HG03460 (cell line): ENCODE data around the gene MRNIP.
A peak's percentile ranks its signal among the peaks of the same experiment; 100 is the strongest.
"Not testable (repeated sequence)": the region's sequence is repeated elsewhere in the genome, so short reads cannot be mapped to it uniquely, and the experiment has no call there.

Experiments used
- ATAC-seq: cut with Tn5 transposase; IDR thresholded peaks from one replicate; pipeline ENCODE4 v1.9.1; 2021; ENCODE audit not compliant: unreplicated experiment

MRNIP gene

DNA sequence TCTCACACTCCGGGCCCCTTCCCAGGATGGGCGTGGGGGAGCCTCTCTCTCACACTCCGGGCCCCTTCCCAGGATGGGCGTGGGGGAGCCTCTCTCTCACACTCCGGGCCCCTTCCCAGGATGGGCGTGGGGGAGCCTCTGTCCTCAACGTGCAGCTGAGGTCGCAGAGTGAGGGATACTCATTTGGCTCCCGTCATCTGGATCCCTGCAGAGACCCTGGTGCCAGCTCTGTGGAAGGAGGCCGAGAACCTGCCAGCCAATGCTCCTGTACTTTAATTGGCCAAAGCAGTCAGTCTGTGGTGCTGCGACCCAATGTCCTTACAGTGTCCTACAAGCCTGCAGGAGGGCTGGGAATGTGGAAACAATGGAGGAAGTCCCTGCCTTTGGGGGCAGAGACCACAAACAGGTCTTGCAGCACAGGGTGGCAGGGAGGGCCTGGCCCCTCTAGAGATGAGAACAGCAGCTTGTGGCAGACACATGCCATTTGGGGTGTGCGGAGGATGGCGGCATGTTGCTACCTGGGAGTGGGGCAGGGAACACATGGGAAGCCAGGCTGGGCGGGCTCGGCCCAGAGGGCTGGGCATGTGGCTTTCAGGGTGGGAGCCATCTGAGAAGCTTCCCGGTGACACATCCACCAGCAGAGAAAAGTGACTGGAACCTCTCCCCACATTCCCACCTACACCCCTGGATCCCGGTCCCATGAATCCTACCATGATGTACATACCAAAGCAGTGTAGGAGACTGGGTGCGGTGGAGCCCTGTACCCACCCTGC is 13.6 kb upstream of the MRNIP start:
- no peak for ATAC-seq

DNA sequence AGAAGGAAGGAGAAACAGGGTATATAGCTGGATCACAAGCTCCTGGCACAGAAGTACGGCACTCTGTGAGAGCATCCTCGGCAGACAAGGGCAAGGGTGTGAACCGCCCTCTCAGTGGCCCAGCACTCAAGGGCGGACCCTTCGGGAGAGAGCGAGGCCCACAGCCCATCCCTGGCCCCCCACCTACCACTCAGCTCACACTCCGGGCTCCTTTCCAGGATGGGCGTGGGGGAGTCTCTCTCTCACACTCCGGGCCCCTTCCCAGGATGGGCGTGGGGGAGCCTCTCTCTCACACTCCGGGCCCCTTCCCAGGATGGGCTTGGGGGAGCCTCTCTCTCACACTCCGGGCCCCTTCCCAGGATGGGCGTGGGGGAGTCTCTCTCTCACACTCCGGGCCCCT is 12.9 kb upstream of the MRNIP start:
- not testable (repeated sequence) for ATAC-seq

DNA sequence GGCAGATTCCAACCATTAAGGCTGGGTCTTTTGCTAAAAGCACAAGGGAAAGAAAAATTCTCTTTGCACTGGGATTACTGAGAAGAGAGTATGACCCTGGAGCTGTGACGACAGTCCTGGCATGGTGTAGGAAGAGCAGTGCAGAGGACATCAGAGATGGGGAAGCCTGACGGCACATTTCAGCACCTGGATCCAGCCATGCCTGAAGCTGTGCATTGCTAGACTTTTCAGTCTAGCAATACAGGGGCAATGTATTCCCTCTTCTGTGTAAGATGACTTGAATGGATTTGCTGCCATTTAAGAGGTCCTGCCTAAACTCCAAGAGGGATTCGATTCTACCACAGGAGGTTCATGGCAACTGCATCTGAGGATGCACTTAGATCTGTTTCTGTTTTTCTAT is 12.3 kb upstream of the MRNIP start:
- ATAC-seq: no peak

DNA sequence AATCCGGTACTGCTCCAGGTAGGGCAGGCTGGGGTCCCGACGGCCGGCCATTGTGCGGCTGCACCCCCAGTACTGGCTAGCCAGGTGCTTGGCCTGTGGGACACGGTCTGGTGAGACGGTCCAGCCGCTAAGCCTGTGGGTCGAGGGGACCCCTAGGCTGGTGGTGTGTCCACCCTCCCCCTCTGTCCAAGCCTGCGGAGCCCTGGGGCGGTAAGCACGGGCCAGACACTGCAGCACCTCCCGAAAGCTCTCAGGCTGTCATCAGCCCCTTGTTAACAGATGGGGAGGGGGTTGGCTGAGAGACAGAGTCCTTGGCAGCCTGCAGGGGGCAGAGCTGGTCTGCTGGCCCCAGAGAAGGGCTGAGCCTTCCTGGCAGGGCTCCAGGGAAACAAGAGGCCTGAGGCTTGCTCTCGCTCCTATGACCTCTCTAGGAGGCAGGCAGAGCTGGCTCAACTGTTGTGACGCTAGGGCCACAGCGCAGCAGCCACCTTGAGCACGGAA is 11.8 kb upstream of the MRNIP start:
- no peak for ATAC-seq

DNA sequence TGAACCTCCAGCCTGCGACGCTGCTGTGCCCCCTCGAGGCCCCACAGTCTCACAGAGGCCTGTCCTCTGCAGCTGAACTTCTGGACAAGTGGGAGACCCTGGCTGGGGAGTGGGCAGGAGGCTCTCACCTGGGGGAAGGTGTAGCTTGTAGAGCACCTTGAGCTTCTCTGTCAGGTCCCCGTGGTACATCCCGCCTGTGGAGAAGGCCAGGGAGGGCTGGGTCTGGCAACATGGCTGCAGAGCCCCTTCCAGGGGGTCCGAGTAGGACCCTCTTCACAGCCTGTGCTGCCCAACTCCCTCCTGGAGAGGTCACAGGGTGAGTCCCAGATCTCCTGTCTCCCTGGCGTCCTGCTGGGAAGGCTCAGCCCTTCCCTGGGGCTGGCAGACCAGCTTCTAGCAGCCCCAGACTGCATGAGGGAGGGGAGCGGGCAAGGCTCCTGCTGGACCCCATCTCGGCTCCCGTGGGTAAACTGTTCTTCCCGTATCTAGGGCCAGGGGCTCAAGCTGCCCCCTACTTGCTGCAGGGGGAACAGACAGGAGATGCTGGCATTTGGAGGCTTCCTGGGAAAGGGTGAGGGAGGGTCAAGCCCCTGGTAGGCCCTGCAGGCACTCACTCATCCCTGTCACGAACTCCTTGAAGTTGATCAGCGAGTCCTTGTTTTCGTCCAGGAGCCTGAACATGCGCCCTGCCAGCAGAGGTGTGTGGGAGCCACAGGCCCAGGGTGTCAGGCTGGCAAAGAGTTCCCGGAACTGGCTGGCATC is 11.2 kb upstream of the MRNIP start:
- ATAC-seq: no peak

DNA sequence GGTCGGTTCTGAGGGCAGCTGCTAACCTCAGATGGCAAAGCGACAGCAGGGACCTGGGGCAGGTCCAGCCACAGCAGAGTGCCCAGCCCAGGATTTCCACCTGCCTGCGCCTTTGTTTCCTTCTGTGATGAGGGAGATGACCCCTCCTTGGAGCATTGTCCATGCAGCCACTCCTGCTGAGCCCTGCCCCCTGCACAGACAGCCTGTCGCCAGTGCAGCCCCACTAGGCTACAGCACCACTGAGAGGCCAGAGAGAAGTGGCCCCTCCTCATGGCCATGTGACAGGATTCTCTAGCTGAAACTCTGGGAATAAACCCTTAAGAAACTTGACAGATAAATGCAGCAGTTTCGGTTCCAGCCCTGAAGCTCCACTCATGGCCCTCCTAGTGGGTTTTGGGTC is 10.5 kb upstream of the MRNIP start:
- no peak for ATAC-seq

DNA sequence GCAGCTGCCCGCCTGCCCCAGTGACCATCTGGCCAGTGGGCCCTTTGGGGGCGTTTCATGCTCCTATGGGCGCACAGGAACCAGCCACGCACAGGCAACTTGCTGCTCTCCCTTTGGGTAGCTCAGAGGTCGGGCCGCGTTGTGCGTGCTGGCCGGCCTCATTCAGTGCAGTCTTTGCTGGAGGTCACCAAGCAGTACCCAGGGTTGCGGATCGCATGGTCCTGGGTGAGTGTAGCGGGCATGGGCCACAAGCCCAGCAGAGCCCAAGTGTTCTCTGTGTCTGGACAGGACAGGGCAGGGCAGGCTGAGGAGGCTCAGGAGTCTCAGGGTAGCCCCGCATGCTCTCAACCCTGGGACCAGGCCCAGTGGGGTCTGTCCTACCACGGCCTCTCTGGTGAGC is 9.9 kb upstream of the MRNIP start:
- ATAC-seq: no peak

DNA sequence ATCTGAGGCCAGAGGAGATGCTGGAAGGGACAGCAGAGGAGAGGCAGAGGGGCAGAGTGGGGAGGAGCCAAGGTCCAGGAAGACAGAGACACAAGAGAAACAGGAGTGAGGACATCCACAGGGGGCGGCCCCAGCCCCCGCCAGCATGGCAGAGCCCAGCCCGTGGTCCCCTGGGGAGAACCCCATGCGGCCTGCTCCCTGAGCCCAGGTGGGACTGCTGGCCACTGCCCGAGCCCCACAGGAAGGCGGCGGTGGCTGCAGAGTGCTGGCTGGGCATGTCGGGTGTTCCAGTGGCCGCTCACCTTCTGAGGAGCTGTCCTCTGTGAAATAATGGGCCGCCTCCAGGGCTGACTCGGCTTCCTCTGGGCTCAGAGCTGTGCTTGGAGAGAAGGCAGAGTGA is 8.9 kb upstream of the MRNIP start:
- ATAC-seq: no peak

DNA sequence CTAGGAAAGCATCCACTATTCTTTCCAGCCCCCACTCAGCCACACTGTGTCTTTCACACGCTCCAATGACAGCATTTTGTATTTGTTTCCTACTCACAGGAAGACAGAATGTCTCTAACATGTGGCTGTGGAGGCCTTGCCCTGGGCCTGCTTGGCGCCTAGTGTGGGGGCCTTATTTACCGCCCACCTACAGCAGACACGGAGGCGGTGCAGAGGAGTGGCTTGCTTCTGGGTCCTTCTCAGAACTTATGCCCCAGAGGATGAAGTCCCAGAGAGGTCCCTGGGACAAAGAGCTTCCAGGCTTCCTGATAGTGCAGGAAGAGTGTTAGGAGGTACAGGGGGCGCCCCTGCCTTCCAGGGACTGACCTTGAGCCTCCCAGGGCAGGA is 8.5 kb upstream of the MRNIP start:
- ATAC-seq: no peak

DNA sequence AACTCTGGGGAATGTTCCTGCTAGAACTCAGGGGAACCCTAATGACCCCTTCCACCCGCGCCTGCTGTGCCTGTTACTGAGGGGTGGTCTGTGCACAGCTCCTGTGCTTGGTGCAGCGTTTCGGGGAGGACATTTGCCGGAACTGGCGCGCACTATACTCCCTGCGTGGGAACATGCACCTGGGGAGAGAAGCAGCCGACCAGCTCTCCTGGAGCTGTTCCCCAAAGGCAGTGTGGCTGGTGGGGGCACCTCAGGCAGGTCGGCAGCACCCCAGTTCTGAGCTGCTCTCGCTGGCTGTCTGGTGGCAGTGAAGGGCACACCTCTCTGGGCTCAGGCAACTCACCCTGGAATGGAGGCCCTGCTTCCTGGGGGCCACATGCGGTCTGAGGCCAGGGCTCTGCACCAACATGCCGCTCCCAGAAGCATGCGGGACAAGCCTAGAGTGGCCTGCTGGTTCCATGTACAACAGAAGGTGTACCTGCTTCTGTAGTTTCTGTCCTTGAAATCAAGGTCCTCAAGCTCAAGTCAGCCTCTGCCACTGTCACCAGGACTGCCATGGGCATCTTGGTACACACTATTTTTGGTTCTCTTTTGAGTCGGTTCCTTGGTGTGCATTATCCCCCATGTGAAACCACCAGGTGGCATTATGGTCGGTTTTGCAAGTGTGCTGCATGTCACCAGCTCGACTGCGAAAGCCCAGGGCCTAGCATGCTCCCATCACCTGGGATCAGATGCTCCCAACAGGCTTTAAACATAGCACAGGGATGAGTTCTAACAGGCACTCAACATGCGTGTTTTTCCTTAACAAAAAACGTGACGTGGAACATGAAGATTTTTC is 7.8 kb upstream of the MRNIP start:
- ATAC-seq: no peak

DNA sequence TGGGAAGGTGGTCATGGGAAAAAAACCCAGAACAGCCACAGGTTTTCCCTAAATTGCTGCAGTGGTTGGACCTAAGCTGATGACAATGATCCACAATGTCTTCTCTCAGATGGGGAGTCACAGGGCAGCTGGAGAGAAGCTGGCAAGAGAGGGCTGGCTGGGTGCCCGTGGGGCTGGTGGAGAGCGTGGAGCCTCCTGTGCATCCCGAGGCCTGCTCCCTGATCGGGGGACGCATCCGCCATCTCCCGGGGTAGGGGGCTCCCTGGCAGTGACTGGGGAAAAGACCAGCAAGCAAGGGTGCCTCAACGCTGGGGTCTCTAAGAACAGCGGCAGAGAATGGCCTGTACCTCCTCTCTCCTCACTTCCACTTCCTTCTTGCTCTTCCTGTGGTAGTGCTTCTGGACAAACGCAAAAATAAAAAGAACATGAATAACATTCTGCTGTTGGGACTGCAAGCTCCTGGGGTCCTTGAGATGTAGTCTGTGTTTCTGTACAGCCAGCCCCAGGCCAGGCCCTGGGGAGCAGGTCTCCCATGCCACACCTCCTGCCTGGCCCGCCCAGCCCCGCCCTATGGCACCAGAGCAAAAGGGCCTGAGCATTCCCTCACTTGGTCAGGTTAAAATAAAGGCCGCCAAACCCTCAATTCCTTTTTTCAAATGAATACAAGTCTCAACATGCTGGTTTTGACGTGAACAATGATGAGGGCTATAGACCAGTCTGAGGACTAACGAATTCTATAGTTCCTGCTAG is 7.0 kb upstream of the MRNIP start:
- no peak for ATAC-seq

DNA sequence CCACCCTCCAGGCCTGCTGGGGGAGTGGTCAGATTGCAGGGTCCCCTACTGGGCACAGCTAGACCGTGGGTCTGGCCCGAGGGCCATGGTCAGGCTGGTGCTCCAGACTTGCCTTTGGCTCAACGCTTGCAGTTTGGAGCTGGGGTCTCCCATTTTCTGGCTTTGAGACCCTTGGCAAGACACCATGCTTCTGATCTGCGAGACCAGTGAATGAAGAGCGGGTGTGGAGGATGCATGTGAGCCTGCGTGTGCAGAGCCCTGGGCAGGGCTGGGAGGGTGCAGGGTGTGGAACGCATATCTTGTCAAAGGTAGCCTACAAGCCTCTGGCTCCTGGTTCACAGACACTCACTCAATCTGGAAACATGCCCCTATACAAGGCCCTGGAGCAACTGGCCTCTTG is 6.1 kb upstream of the MRNIP start:
- ATAC-seq: no peak

DNA sequence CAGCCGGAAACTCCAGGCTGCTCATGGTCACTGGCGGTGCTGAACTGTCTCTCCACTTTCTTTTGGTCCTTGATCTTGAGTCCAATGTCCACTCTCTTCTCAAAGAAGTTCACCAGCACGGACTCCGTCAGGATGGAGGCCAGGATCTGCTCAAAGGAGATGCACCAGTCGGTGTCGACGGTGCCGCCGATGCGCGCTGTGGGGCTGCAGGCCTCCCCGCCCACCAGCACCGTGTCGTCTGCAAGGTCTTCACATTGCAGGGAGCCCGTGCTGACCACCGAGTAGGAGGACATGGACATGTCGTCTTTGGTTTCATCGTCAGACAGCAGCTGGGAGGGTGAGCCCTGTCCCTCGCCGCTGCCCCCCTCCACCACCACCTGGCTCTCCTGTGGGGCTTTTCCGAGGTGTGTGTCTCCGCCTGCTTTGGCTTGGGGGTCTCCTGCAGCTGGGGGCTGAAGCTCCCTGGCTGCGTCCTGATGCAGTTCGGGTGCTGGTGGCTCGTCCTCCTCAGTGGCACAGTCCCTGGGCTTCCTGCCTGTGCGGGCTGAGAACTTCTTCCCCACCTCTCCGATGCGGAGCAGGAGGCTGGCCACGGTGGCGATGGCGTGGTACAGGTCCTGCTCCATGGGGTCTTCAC is 5.0 kb upstream of the MRNIP start:
- no peak for ATAC-seq

DNA sequence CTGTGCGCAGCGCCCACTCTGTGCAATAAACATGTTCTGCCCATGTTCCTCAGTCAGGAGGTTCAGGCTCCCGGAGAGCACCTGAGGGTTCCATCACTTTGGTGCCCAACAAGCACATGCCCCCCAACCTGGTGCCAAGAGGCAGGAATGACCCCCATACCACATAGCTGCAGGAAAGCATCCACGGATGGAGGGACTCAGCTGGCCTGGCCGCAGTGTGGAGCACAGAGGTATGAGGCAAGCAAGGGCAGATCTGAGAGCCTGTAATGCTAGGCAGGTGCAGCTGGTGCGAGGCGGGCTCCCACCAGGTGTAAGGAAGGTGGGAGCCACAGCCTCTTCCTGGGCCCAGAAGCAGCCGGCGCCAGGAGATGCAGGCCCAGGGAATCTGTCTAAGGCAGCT is 4.3 kb upstream of the MRNIP start:
- ATAC-seq: no peak

DNA sequence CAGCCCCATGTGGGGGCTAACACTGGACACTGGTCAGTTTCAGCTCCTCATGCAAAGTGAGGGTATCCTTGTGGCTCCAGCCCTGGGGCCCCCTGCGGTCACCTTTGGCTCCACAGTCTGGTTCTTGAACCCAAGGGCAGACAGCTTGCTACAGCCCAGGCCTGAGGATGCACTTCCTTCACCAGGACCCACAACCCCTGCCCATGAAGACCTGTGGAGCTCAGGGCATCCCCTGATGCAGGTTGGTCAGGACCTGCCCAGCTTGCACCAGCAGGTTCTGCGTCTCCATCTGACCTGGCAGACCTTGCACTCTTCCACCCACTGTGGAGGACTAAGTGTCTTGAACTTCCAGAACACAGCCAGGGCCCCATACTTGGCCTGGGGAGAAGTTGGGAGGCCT is 3.7 kb upstream of the MRNIP start:
- ATAC-seq: no peak

DNA sequence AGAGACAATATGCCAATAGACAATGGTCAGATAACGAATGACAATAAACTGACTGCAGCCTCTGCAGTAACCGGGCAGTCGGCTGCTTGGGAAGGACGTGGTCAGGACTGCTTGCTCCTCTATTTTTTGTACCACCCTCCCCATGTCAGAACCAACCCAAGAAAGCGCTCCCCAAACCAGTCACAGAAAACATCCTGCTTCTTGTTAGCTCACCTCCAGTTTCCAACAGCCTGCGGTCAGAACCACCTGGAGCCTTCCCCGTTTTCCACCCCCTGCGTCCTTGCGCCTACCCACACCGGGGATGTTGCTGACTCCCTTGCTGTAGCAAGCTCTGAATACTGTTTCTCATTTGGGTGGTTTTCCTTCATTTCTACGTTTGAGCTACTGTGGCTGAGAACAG is 1.7 kb upstream of the MRNIP start:
- no peak for ATAC-seq

DNA sequence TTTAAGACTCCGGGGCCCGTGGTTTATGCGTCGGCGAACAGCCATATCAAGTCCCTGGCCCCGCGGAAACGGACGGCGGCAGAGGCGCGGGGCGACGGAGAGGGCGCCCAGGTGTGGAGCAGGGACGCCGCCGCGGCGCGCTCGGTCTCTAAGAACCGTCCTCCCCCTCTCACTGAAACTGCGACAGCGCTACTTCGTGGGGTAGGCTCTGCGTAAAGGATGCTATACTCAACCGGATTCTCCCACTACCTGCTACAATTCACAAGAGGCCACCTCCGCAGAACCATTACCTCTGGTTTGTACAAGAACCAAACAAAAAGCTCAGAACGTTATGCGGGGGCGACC is 404 bp downstream of the MRNIP start:
- peak; percentile 53 for ATAC-seq

DNA sequence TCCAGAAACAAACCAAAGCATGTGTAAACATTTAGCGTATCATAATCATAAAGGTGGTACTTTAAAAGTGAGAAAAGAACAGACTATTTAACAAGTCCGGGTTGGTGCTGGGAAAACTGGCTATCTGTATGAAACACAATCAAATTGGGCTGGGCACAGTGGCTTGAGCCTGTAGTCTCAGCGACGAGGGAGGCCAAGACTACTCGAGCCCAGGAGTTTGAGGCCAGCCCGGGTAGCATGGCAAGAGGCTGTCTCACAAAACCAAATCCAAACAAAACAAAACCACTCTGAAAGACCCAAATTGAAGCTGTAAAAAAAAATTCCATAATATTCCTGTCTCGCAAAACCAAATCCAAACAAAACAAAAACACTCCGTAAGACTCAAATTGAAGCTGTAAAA is 4.3 kb downstream of the MRNIP start:
- no peak for ATAC-seq

DNA sequence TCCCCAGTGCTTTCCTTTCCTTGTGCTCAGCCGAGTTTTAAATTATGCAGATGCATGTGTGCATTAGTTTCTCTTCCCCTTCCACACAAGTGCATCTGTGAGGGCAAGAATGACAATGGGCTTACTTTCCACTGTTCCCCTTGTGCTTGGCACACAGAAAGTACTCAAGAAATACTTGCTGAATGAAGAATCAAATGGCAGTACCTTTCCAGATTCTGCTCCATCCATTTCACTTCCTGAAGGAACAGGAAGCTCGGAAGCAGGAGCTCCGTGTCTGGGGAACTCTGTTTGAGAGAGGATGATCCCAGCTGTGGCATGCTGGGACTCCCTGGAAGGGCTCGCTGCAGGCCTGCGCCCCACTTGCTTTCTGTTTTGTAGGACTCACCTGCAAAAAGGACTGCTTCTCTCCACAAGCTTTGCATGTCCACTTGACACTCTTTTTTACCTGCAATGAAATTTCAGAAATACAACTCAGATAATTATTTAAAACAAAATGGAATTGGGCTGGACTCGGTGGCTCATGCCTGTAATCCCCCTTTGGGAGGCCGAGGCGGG is 5.5 kb downstream of the MRNIP start:
- peak; percentile 89 for ATAC-seq

DNA sequence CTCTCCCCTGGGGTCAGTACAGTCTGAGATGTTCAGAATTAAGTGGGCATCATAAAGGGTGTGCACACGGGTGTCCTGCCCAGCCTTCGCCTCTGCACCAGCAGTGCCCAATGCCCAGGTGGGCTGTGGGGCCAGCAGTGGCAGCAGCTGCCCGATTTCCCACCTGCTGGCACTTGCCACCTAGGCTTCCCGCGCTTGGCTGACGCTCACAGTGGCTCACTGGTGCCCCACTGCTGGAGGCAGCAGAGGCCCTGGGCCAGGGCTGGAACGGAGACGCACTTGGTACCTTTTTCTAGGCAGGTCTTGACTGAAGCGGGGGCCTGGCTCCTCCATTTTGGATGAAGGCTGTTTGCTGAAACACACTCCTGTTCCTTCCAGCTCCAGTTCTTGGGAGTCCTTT is 17.0 kb downstream of the MRNIP start:
- no peak for ATAC-seq
